ENCODE measurements around the gene TUBB6.

- no peak for TF ChIP-seq POLR2AphosphoS5 (IDR thresholded peaks at IDR 0.05; ENCODE audit: low read length)
- no peak for TF ChIP-seq POLR2A (IDR thresholded peaks at IDR 0.05; ENCODE audit: low read depth, low read length)
- TF ChIP-seq RAD21 (IDR thresholded peaks at IDR 0.05; ENCODE audit: insufficient read depth, low read depth, low read length): no peak
- TF ChIP-seq MXI1 (IDR thresholded peaks at IDR 0.05; ENCODE audit: low read depth, low read length): no peak
Observed at GRCh38 chr18:12274793-12275192, 33.2 kb upstream of the TUBB6 start.
